Measurements from ENCODE around the gene ERC1.
"Not testable (repeated sequence)": the region's sequence is repeated elsewhere in the genome, so short reads cannot be mapped to it uniquely, and the experiment has no call there.

Gene ERC1

GRCh38 chr12:1185460-1186182 lies 194.6 kb downstream of the ERC1 start:
- DNase-seq (ENCODE audit: low read depth in 2 of 2), result no peak

GRCh38 chr12:1186298-1186697 lies 195.3 kb downstream of the ERC1 start:
- DNase-seq (ENCODE audit: low read depth in 2 of 2), result no peak

- no peak for DNase-seq (ENCODE audit: low read depth in 2 of 2)
These were observed 197.0 kb downstream of the ERC1 start for GRCh38 chr12:1188016-1188415.

GRCh38 chr12:1189163-1189562 lies 198.1 kb downstream of the ERC1 start:
- DNase-seq (ENCODE audit: low read depth in 2 of 2), result no peak

- no peak for DNase-seq (ENCODE audit: low read depth in 2 of 2)
These were observed 204.5 kb downstream of the ERC1 start for GRCh38 chr12:1195513-1195912.

- DNase-seq (ENCODE audit: low read depth in 2 of 2), result no peak
These were observed 206.4 kb downstream of the ERC1 start for GRCh38 chr12:1197264-1198018.

GRCh38 chr12:1198854-1199253 lies 207.8 kb downstream of the ERC1 start:
- not testable (repeated sequence) for DNase-seq (ENCODE audit: low read depth in 2 of 2)

GRCh38 chr12:1199700-1200099 lies 208.7 kb downstream of the ERC1 start:
- DNase-seq (ENCODE audit: low read depth in 2 of 2), result no peak

GRCh38 chr12:1201030-1201429 lies 210.0 kb downstream of the ERC1 start:
- DNase-seq (ENCODE audit: low read depth in 2 of 2), result no peak

- no peak for DNase-seq (ENCODE audit: low read depth in 2 of 2)
These were observed 210.9 kb downstream of the ERC1 start for GRCh38 chr12:1201886-1202285.

- DNase-seq (ENCODE audit: low read depth in 2 of 2), result no peak
These were observed 212.7 kb downstream of the ERC1 start for GRCh38 chr12:1203735-1204019.

GRCh38 chr12:1204581-1205121 lies 213.6 kb downstream of the ERC1 start:
- DNase-seq (ENCODE audit: low read depth in 2 of 2), result no peak

- DNase-seq (ENCODE audit: low read depth in 2 of 2), result no peak
These were observed 214.6 kb downstream of the ERC1 start for GRCh38 chr12:1205512-1206060.

- DNase-seq (ENCODE audit: low read depth in 2 of 2), result no peak
These were observed 215.2 kb downstream of the ERC1 start for GRCh38 chr12:1206118-1206734.

- no peak for DNase-seq (ENCODE audit: low read depth in 2 of 2)
These were observed 216.3 kb downstream of the ERC1 start for GRCh38 chr12:1207276-1207675.

- not testable (repeated sequence) for DNase-seq (ENCODE audit: low read depth in 2 of 2)
These were observed 217.7 kb downstream of the ERC1 start for GRCh38 chr12:1208719-1209118.

- DNase-seq (ENCODE audit: low read depth in 2 of 2), result no peak
These were observed 221.5 kb downstream of the ERC1 start for GRCh38 chr12:1212526-1212925.

- DNase-seq (ENCODE audit: low read depth in 2 of 2), result no peak
These were observed 222.2 kb downstream of the ERC1 start for GRCh38 chr12:1213205-1213604.

GRCh38 chr12:1213618-1214205 lies 222.7 kb downstream of the ERC1 start:
- no peak for DNase-seq (ENCODE audit: low read depth in 2 of 2)

GRCh38 chr12:1216560-1216959 lies 225.5 kb downstream of the ERC1 start:
- DNase-seq (ENCODE audit: low read depth in 2 of 2), result no peak

- DNase-seq (ENCODE audit: low read depth in 2 of 2), result no peak
These were observed 226.3 kb downstream of the ERC1 start for GRCh38 chr12:1217191-1217949.
